ENCODE measurements around the gene AIRE.

Gene AIRE

GRCh38 chr21:44304011-44304616, 18.4 kb downstream of the AIRE start:
- H4K91ac ChIP-seq (ENCODE audit: low read length), result peak overlapping the region; percentile 12
- H3K4me2 ChIP-seq (ENCODE audit: low read length, poor library complexity, severe bottlenecking), result no peak overlapping the region
- H3K36me3 ChIP-seq (ENCODE audit: control insufficient read depth in 1 of 2, insufficient read depth in 2 of 2, low read depth in 1 of 2, low read length in 2 of 2), result peaks cover 16 to 35% of the 10 kb centered on the region in 2 experiments
- no peak for DNase-seq
- peaks cover 55% of the 10 kb centered on the region for H3K4me1 ChIP-seq (ENCODE audit: control insufficient read depth, insufficient read depth, low read depth, low read length)
- H3K18ac ChIP-seq (ENCODE audit: low read depth in 1 of 2, low read length in 2 of 2), result no peak overlapping the region
- H3K9ac ChIP-seq (ENCODE audit: low read length), result no peak overlapping the region
- H3K23ac ChIP-seq (ENCODE audit: low read length in 2 of 2), result no peak overlapping the region
- no peak overlapping the region for H3K4ac ChIP-seq (ENCODE audit: low read depth in 1 of 2, low read length in 2 of 2)
- H2BK120ac ChIP-seq (ENCODE audit: low read depth, low read length), result no peak overlapping the region
- peak overlapping the region; percentile 5 for H4K8ac ChIP-seq (ENCODE audit: low read length)
- H3K4me3 ChIP-seq (ENCODE audit: insufficient read depth in 1 of 2, low read depth in 1 of 2, low read length in 2 of 2), result no peak overlapping the region
- peak overlapping the region in 1 of 2 experiments; percentile 73 for H3K14ac ChIP-seq (ENCODE audit: low read length in 2 of 2)
- H3K27me3 ChIP-seq (ENCODE audit: control insufficient read depth in 1 of 2, insufficient read depth in 1 of 2, low read length in 2 of 2), result no peaks in the 10 kb centered on the region
- no peak overlapping the region for H2BK12ac ChIP-seq (ENCODE audit: low read length in 2 of 2)
- peak overlapping the region; percentile 31 for H2BK15ac ChIP-seq (ENCODE audit: low read depth, poor library complexity, severe bottlenecking)
- H2BK5ac ChIP-seq (ENCODE audit: low read depth, low read length, poor library complexity, severe bottlenecking), result no peak overlapping the region
- H3K79me1 ChIP-seq (replicated peaks; ENCODE audit: low read length, poor library complexity, severe bottlenecking), result peaks cover 43% of the 10 kb centered on the region
- WGBS, result 92% methylated on average over 12 of the region's 16 CpGs
- no peak overlapping the region for H2AFZ ChIP-seq (ENCODE audit: low read depth, low read length)
- no peaks in the 10 kb centered on the region for H3K9me3 ChIP-seq (ENCODE audit: control insufficient read depth, low read length)
- no peak overlapping the region for H3K27ac ChIP-seq (ENCODE audit: low read length, poor library complexity, severe bottlenecking)
- peak overlapping the region; percentile 38 for H2AK5ac ChIP-seq (ENCODE audit: low read length, severe bottlenecking)

- Histone ChIP-seq H4K91ac (ENCODE audit: low read length) (no peak overlapping the region), H2BK15ac (ENCODE audit: low read depth, poor library complexity, severe bottlenecking) (no peak overlapping the region), H2AFZ (ENCODE audit: low read depth, low read length) (no peak overlapping the region), H3K9me3 (ENCODE audit: control insufficient read depth, low read length) (no peaks in the 10 kb centered on the region), H4K8ac (ENCODE audit: low read length) (no peak overlapping the region), H3K27ac (ENCODE audit: low read length, poor library complexity, severe bottlenecking) (no peak overlapping the region), H3K18ac (ENCODE audit: low read depth in 1 of 2, low read length in 2 of 2) (no peak overlapping the region), H3K4ac (ENCODE audit: low read depth in 1 of 2, low read length in 2 of 2) (peak overlapping the region in 1 of 2 experiments; percentile 24), H3K79me1 (replicated peaks; ENCODE audit: low read length, poor library complexity, severe bottlenecking) (peaks cover 47% of the 10 kb centered on the region), H3K4me3 (ENCODE audit: insufficient read depth in 1 of 2, low read depth in 1 of 2, low read length in 2 of 2) (no peak overlapping the region), H2BK12ac (ENCODE audit: low read length in 2 of 2) (no peak overlapping the region), H3K14ac (ENCODE audit: low read length in 2 of 2) (no peak overlapping the region), H3K27me3 (ENCODE audit: control insufficient read depth in 1 of 2, insufficient read depth in 1 of 2, low read length in 2 of 2) (no peaks in the 10 kb centered on the region), H3K4me2 (ENCODE audit: low read length, poor library complexity, severe bottlenecking) (no peak overlapping the region), H3K23ac (ENCODE audit: low read length in 2 of 2) (no peak overlapping the region), H3K9ac (ENCODE audit: low read length) (no peak overlapping the region), H3K36me3 (ENCODE audit: control insufficient read depth in 1 of 2, insufficient read depth in 2 of 2, low read depth in 1 of 2, low read length in 2 of 2) (peaks cover 16 to 43% of the 10 kb centered on the region in 2 experiments), H2BK120ac (ENCODE audit: low read depth, low read length) (no peak overlapping the region), H3K4me1 (ENCODE audit: control insufficient read depth, insufficient read depth, low read depth, low read length) (peaks cover 50% of the 10 kb centered on the region), H2BK5ac (ENCODE audit: low read depth, low read length, poor library complexity, severe bottlenecking) (no peak overlapping the region), H2AK5ac (ENCODE audit: low read length, severe bottlenecking) (no peak overlapping the region)
- peak; percentile 57 for DNase-seq
- 56% methylated on average over 8 of the region's 8 CpGs for WGBS
Measured at GRCh38 chr21:44304877-44305293, 19.2 kb downstream of the AIRE start.

- H4K8ac ChIP-seq (ENCODE audit: low read length), result no peak overlapping the region
- WGBS, result 84% methylated on average over 9 of the region's 9 CpGs
- H3K36me3 ChIP-seq (ENCODE audit: control insufficient read depth in 1 of 2, insufficient read depth in 2 of 2, low read depth in 1 of 2, low read length in 2 of 2), result peaks cover 19 to 51% of the 10 kb centered on the region in 2 experiments
- no peak overlapping the region for H2BK12ac ChIP-seq (ENCODE audit: low read length in 2 of 2)
- H4K91ac ChIP-seq (ENCODE audit: low read length), result no peak overlapping the region
- peaks cover 46% of the 10 kb centered on the region for H3K79me1 ChIP-seq (replicated peaks; ENCODE audit: low read length, poor library complexity, severe bottlenecking)
- no peaks in the 10 kb centered on the region for H3K9me3 ChIP-seq (ENCODE audit: control insufficient read depth, low read length)
- no peak overlapping the region for H2AFZ ChIP-seq (ENCODE audit: low read depth, low read length)
- no peak overlapping the region for H3K27ac ChIP-seq (ENCODE audit: low read length, poor library complexity, severe bottlenecking)
- no peak overlapping the region for H3K14ac ChIP-seq (ENCODE audit: low read length in 2 of 2)
- H3K4me1 ChIP-seq (ENCODE audit: control insufficient read depth, insufficient read depth, low read depth, low read length), result peaks cover 48% of the 10 kb centered on the region
- no peak overlapping the region for H2AK5ac ChIP-seq (ENCODE audit: low read length, severe bottlenecking)
- H3K27me3 ChIP-seq (ENCODE audit: control insufficient read depth in 1 of 2, insufficient read depth in 1 of 2, low read length in 2 of 2), result no peaks in the 10 kb centered on the region
- H3K4me3 ChIP-seq (ENCODE audit: insufficient read depth in 1 of 2, low read depth in 1 of 2, low read length in 2 of 2), result no peak overlapping the region
- no peak overlapping the region for H3K9ac ChIP-seq (ENCODE audit: low read length)
- H2BK120ac ChIP-seq (ENCODE audit: low read depth, low read length), result no peak overlapping the region
- no peak overlapping the region for H3K18ac ChIP-seq (ENCODE audit: low read depth in 1 of 2, low read length in 2 of 2)
- no peak overlapping the region for H3K4ac ChIP-seq (ENCODE audit: low read depth in 1 of 2, low read length in 2 of 2)
- H3K23ac ChIP-seq (ENCODE audit: low read length in 2 of 2), result no peak overlapping the region
- H3K4me2 ChIP-seq (ENCODE audit: low read length, poor library complexity, severe bottlenecking), result no peak overlapping the region
- no peak overlapping the region for H2BK15ac ChIP-seq (ENCODE audit: low read depth, poor library complexity, severe bottlenecking)
- no peak overlapping the region for H2BK5ac ChIP-seq (ENCODE audit: low read depth, low read length, poor library complexity, severe bottlenecking)
- no peak for DNase-seq
Measured at GRCh38 chr21:44305691-44306090, 20.0 kb downstream of the AIRE start.

GRCh38 chr21:44306936-44307704, 21.4 kb downstream of the AIRE start:
- Histone ChIP-seq H3K27ac (ENCODE audit: low read length, poor library complexity, severe bottlenecking) (no peak overlapping the region), H3K18ac (ENCODE audit: low read depth in 1 of 2, low read length in 2 of 2) (no peak overlapping the region), H4K8ac (ENCODE audit: low read length) (no peak overlapping the region), H3K4me3 (ENCODE audit: insufficient read depth in 1 of 2, low read depth in 1 of 2, low read length in 2 of 2) (no peak overlapping the region), H2AK5ac (ENCODE audit: low read length, severe bottlenecking) (no peak overlapping the region), H3K79me1 (replicated peaks; ENCODE audit: low read length, poor library complexity, severe bottlenecking) (peaks cover 36% of the 10 kb centered on the region), H2BK12ac (ENCODE audit: low read length in 2 of 2) (no peak overlapping the region), H3K9me3 (ENCODE audit: control insufficient read depth, low read length) (no peaks in the 10 kb centered on the region), H2BK5ac (ENCODE audit: low read depth, low read length, poor library complexity, severe bottlenecking) (no peak overlapping the region), H3K4me2 (ENCODE audit: low read length, poor library complexity, severe bottlenecking) (no peak overlapping the region), H4K91ac (ENCODE audit: low read length) (no peak overlapping the region), H2BK120ac (ENCODE audit: low read depth, low read length) (no peak overlapping the region), H3K23ac (ENCODE audit: low read length in 2 of 2) (no peak overlapping the region), H3K14ac (ENCODE audit: low read length in 2 of 2) (no peak overlapping the region), H3K4ac (ENCODE audit: low read depth in 1 of 2, low read length in 2 of 2) (no peak overlapping the region), H3K4me1 (ENCODE audit: control insufficient read depth, insufficient read depth, low read depth, low read length) (peaks cover 34% of the 10 kb centered on the region), H2AFZ (ENCODE audit: low read depth, low read length) (no peak overlapping the region), H2BK15ac (ENCODE audit: low read depth, poor library complexity, severe bottlenecking) (no peak overlapping the region), H3K9ac (ENCODE audit: low read length) (no peak overlapping the region), H3K27me3 (ENCODE audit: control insufficient read depth in 1 of 2, insufficient read depth in 1 of 2, low read length in 2 of 2) (no peaks in the 10 kb centered on the region), H3K36me3 (ENCODE audit: control insufficient read depth in 1 of 2, insufficient read depth in 2 of 2, low read depth in 1 of 2, low read length in 2 of 2) (peaks cover 31 to 59% of the 10 kb centered on the region in 2 experiments)
- 96% methylated on average over 21 of the region's 21 CpGs for WGBS
- no peak for DNase-seq

Data from mesenchymal stem cell (in vitro differentiated cells and primary cell).